HG02938 (cell line): Measurements from ENCODE around the gene MEX3A.
"Not testable (repeated sequence)": the region's sequence is repeated elsewhere in the genome, so short reads cannot be mapped to it uniquely, and the experiment has no call there.

Experiments used
- ATAC-seq: cut with Tn5 transposase; IDR thresholded peaks from one replicate; pipeline ENCODE4 v1.9.1; 2021; ENCODE audit warnings: mild to moderate bottlenecking, moderate library complexity; ENCODE audit not compliant: unreplicated experiment

Gene MEX3A

DNA sequence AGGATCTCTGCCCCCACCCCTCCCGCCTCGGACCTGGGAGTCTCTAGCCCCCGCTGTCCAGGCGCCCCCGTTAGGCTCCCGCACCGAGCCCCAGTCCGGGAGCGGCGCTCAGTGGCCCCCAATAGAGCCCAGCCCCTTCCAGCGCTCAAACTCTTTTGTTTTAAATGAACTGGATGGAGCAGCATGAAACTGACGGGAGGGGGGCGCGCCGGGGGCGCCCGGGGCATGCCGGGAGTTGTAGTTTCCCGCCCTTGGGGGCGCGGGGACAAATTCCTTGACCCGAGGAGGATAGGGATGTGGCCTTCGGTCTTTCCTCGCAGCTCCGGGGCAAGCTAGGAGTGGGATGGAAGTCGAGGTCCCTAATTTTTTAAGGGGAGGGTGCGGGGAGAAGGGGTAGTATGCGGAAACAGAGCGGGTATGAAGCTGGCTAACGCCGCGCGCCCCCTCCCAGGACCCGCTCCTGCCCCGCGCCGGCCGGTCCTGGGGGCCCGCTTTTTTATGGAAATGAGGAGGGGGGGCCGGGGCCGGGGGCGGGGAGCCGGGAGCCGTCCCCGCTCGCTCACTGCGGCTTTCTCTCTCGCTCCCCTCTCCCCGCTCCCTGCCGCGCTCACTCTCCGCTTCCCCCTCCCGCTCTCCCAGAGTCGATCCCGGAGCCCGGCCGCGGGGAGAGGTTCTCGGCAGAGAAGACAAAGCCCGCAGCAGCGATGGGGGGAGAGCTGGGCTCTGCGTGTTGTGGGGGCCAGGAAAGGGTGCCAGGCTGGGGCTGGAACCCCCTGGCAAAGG is at the start of gene MEX3A:
Gene MEX3A, minus strand, starts transcription at position 157 of the 783 bp plus-strand sequence. CDS start 467 bp downstream, outside the sequence.
- ATAC-seq, result no peak

- ATAC-seq, result no peak
Observed at GRCh38 chr1:156130578-156130942, 48.3 kb upstream of the MEX3A start.

DNA sequence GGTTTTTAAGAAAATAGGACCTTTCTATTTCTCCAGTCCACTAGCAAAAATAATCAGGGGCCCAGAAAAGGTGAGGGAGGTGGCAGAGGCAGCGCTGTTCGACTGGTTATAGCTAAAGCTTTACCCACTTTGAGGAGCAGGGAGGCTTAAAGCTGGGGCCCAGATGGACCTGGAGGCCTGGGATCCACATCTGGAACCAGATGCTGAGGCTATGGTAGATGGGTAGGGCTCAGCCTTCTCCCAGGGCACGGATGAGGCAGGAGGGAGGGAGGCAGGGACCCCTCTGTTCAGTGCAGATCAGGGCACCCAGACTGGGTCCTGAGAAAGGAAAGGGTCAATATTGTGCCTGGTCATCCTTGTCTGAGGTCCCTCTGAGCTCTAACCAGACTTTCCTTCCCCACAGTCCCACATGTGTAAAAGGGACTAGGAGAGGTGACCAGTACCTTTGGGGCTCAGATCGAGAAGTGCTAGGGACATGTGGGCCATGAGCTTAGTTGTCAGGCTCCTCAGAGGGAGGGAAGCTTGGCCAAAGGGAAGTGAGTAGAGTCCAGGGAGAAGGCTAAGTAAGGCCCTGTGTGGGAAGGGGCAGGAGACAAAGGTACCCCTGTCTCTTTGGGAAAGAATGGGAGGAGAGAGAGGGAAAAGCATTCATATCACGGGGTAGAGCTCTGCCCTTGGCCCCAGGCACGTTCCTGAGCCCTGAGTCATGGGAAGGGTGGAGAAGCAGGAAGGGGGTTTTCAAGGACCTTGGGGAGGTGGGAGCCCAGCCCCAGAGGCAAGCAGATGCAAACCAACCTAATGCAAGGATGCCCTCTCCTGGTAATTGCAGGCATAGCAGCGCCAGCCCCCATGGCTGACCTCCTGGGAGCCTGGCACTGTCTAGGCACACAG is 47.7 kb upstream of the MEX3A start:
- ATAC-seq, result no peak

- ATAC-seq, result no peak
Observed at GRCh38 chr1:156128654-156129597, 46.7 kb upstream of the MEX3A start.

DNA sequence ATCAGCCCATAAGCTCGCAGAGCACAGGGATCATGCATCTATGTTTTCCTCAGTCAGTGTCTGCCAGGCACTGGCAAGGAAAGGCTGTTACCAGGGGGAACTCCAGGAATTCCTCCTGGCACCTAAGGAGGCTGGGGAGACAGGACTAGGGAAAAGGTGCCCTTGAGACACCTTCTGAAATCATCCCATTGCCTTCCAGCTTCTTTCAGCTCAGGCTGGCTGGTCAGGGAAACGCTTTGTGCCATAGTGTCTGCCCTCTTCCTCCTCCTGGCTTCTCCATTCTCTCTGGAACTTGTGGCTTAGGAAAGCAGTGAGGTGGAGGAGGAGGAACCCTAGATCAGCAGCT is 46.0 kb upstream of the MEX3A start:
- no peak for ATAC-seq

GRCh38 chr1:156126630-156127534 is 44.6 kb upstream of the MEX3A start:
- peak; percentile 41 for ATAC-seq

- no peak for ATAC-seq
Observed at GRCh38 chr1:156126043-156126629, 43.9 kb upstream of the MEX3A start.

DNA sequence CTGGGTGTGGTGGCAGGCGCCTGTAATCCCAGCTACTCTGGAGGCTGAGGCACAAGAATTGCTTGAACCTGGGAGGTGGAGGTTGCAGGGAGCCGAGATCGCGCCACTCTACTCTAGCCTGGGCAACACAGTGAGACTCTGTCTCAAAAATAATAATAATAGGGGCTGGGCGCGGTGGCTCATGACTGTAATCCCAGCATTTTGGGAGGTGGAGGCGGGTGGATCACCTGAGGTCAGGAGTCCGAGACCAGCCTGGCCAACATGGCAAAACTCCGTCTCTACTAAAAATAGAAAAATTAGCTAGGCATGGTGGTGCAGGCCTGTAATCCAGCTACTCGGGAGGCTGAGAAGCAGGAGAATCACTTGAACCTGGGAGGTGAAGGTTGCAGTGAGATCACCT is 43.3 kb upstream of the MEX3A start:
- not testable (repeated sequence) for ATAC-seq

- no peak for ATAC-seq
Observed at GRCh38 chr1:156124557-156125483, 42.6 kb upstream of the MEX3A start.

- ATAC-seq, result no peak
Observed at GRCh38 chr1:156123356-156124196, 41.3 kb upstream of the MEX3A start.

DNA sequence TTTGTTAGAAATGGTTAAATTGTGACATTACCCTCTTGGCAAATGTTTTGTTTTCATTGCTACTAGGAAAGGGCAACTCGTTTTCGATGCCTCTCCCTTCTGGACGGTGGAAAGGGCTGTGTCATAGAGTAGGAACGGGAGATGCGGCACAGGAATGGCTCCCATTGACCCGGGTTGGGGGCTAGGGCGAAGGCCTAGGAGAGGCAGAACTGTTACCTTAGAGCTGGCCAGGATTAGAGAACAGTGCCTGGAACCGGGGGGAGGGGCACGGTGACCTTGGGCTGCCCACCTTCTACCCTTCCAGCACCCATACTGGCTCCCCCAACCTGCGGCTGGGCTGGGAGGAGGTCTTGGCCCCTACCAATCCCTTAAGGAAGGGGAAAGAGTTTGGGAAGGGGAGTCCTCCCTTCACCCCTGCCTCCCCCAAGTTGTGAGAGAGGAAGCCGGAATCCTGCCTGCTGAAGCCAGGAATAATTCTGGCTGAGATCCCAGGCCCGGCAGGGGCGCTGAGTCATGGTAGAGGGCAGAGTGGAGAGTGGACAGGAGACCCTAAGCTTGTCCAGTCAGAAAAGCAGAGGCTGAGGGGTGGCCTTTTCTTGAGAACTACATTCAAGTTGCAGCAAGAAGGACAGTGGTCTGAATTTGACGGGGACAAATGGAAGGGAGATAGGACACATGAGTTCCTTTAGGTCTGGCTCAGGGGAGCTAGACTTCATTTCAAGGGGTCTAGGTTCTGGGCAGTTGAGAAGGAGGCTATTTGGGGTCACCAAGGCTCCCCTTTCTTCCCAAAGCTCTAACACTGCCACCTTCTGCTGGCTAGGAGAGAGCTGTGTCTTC is 40.5 kb upstream of the MEX3A start:
- ATAC-seq, result no peak

DNA sequence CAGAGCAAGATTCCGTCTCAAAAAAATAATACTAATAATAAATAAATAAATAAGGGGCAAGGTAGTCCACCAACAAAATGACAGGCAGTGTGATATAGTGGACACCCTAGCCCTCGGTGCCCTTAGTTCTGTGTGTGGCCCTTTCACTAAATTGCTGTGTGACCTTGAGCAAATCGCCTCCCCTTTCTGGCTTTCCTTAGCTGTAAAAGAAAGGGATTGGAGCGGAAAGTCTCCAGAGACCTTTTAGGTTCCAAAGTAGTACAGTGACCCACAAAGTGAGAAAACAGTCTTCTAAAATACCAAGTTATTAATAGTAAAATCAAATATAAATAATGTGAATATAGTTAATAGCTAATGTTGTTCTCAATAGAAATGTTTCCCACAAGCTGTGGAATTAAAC is 39.8 kb upstream of the MEX3A start:
- no peak for ATAC-seq

GRCh38 chr1:156121457-156121856 is 39.2 kb upstream of the MEX3A start:
- no peak for ATAC-seq

DNA sequence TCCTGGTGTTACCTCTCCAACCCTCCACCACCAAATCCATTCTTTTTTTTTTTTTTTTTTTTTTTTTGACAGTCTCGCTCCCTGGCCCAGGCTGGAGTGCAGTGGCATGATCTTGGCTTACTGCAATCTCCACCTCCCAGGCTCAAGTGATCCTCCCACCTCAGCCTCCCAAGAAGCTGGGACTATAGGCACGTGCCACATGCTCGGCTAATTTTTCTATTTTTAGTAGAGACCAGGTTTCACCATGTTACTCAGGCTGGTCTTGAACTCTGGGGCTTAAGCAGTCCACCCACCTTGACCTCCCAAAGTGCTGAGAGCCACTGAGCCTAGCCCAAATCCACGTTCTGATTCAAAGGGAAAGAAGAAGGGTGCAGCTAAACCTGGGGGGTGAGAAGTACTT is 38.7 kb upstream of the MEX3A start:
- ATAC-seq, result not testable (repeated sequence)

GRCh38 chr1:156120318-156120717 is 38.1 kb upstream of the MEX3A start:
- ATAC-seq, result no peak

GRCh38 chr1:156119503-156120209 is 37.4 kb upstream of the MEX3A start:
- ATAC-seq, result no peak
